ENCODE measurements around the gene PITPNM3. TPM values are rescaled to one million over a fixed set of nuclear protein-coding genes. Genes with fewer than 3 reads are reported as not detected.

PITPNM3 gene
- total and polyA plus RNA-seq, 2 of the 13 experiments (the other 11 are each of a cell fraction or from before 2014, with no cell fraction given): 0.13 to 0.29 TPM

GRCh38 chr17:6479622-6480302 is 76.6 kb downstream of the PITPNM3 start (continued):
- TF ChIP-seq ZBTB14 (CRISPR knock-in tag; IDR thresholded peaks at IDR 0.05): no peak
- no peak for TF ChIP-seq SP4 (CRISPR knock-in tag; IDR thresholded peaks at IDR 0.05)
- no peak for TF ChIP-seq ZBTB3 (CRISPR knock-in tag; IDR thresholded peaks at IDR 0.05; ENCODE audit: borderline replicate concordance, low read depth)
- TF ChIP-seq ZSCAN22 (CRISPR knock-in tag; IDR thresholded peaks at IDR 0.05): no peak
- no peak for TF ChIP-seq ELF1 (CRISPR knock-in tag; IDR thresholded peaks at IDR 0.05)
- TF ChIP-seq CC2D1A (CRISPR knock-in tag; IDR thresholded peaks at IDR 0.05): no peak
- no peak for TF ChIP-seq TBX2 (CRISPR knock-in tag; IDR thresholded peaks at IDR 0.05; ENCODE audit: borderline replicate concordance)
- no peak for TF ChIP-seq ZSCAN31 (CRISPR knock-in tag; IDR thresholded peaks at IDR 0.05; ENCODE audit: low read depth)
- no peak for TF ChIP-seq ATF7 (IDR thresholded peaks at IDR 0.05)
- no peak for TF ChIP-seq ATF7 (CRISPR knock-in tag; IDR thresholded peaks at IDR 0.05)

GRCh38 chr17:6478486-6478885 is 77.9 kb downstream of the PITPNM3 start:
- WGBS (ENCODE audit: low lambda C conversion rate): 69% methylated on average over 11 of the region's 11 CpGs
- Histone ChIP-seq H3K27ac (ENCODE audit: extremely low read length, insufficient read depth, low read length) (no peak overlapping the region), H3K9ac (ENCODE audit: insufficient read depth, low read depth, low read length) (no peak overlapping the region), H3K27me3 (ENCODE audit: control insufficient read depth in 1 of 2, insufficient read depth in 2 of 2, low read length in 2 of 2) (peaks cover 0 to under 1% of the 10 kb centered on the region in 2 experiments; a peak in 1 of 5 replicates), H3K9me3 (ENCODE audit: low read length) (no peaks in the 10 kb centered on the region), H3K4me2 (ENCODE audit: low read depth, low read length) (no peak overlapping the region), H3K79me2 (ENCODE audit: insufficient read depth, low read length) (no peaks in the 10 kb centered on the region), H3K4me3 (replicated peaks in 1 of 3; ENCODE audit: insufficient read depth in 1 of 3, low read depth in 2 of 3, low read length in 3 of 3) (no peak overlapping the region), H2AFZ (ENCODE audit: low read length) (no peak overlapping the region), H3K4me1 (ENCODE audit: insufficient read depth, low read length) (no peaks in the 10 kb centered on the region), H4K20me1 (ENCODE audit: insufficient read depth, low read length) (no peaks in the 10 kb centered on the region), H3K36me3 (replicated peaks in 1 of 2; ENCODE audit: control insufficient read depth in 1 of 2, insufficient read depth in 2 of 2, low read length in 2 of 2) (no peaks in the 10 kb centered on the region)
- FAIRE-seq: no peak
- in situ Hi-C loops (cut with HindIII; ENCODE audit: extremely low pct_ligation_motif_present, low pct_unique_long_range_greater_than_20kb) (no loop called here), intact Hi-C loops (cut with micrococcal nuclease; ENCODE audit: unreplicated experiment) (loop anchor here (10.0 kb wide), 1 partner anchor 76 kb away; the partner anchor contains the start of gene PITPNM3)
- TF ChIP-seq ZMYM3 (CRISPR knock-in tag; IDR thresholded peaks at IDR 0.05) (no peak), PCBP2 (optimal IDR thresholded peaks at IDR 0.05; ENCODE audit: low read depth, low read length, poor library complexity, severe bottlenecking) (no peak), ZNF841 (CRISPR knock-in tag; IDR thresholded peaks at IDR 0.05; ENCODE audit: borderline replicate concordance) (no peak), EHMT2 (IDR thresholded peaks at IDR 0.05; ENCODE audit: borderline replicate concordance, low read depth, low read length) (no peak), ELF4 (CRISPR knock-in tag; IDR thresholded peaks at IDR 0.05; ENCODE audit: borderline replicate concordance) (no peak), ZNF660 (CRISPR knock-in tag; IDR thresholded peaks at IDR 0.05; ENCODE audit: borderline replicate concordance, low read depth) (no peak), ZNF674 (CRISPR knock-in tag; IDR thresholded peaks at IDR 0.05; ENCODE audit: low read depth) (no peak), BATF2 (CRISPR knock-in tag; IDR thresholded peaks at IDR 0.05) (no peak), NR2F2 (IDR thresholded peaks at IDR 0.05; ENCODE audit: borderline replicate concordance, low read depth) (no peak), ZFP1 (CRISPR knock-in tag; IDR thresholded peaks at IDR 0.05) (no peak), ZNF605 (CRISPR knock-in tag; IDR thresholded peaks at IDR 0.05) (no peak), ZFAT (CRISPR knock-in tag; conservative IDR thresholded peaks at IDR 0.05) (no peak), ZNF550 (CRISPR knock-in tag; IDR thresholded peaks at IDR 0.05; ENCODE audit: borderline replicate concordance) (no peak), ZBTB42 (CRISPR knock-in tag; IDR thresholded peaks at IDR 0.05) (no peak)
- ChIA-PET CTCF (ENCODE audit: low intra/inter-chr PET ratio, low total read pairs) (no interaction called here), POLR2A (no interaction called here)
- DNase-seq (ENCODE audit: low spot score): no peak
- no peak for ATAC-seq
- no TSS peak for BruUV-seq (replicated peaks)

All from HepG2 (cell line).